Measurements from ENCODE around the gene C9orf40.

The C9orf40 gene

DNA sequence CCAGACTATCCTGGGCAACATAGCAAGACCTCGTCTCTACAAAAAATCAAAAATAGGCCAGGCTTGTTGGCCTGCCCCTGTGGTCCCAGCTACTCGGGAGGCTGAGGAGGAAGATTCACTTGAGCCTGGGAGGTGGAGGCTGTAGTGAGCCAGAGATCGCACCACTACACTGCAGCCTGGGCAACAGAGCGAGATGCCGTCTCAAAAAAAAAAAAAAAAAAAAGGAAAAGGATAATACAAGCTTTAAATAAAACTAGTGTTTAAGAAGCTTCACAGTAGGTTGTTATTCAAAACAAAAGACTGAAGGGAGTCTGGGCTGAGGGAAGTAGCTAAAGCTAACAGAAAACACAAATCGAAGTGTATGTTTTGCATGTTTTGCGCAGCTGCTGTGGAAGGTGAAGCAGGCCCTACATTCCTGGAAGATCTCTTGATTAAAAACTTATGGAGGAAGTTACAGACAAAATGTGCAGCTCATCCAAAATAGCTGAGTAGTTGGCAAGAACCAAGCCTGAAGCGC is 581 bp upstream of the C9orf40 start:
- peak overlapping the region; percentile 97 for H3K4me3 Mint-ChIP-seq

DNA sequence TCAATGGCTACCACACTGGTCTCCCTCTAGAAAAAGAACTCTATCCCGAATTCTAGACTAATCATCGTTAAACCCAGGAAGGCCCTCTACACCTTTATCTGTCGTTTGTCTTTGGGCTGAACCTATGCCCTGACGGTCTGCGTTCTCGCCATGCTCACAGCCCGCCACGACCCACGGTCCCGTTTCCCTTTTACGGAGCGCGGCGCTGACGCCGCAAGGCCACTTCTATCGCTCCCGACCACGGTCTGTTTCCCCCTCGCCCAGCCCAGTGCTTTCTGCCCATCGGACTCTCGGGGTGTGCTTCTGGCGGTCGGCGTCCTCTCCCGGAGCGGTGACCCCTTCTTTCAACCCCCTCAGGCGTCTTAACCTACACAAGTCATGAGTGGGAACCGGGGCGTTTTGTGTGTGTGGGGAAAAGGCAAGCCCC is 974 bp downstream of the C9orf40 start:
- no peaks in the 10 kb centered on the region for H3K9me3 Mint-ChIP-seq
- H3K27me3 Mint-ChIP-seq = no peaks in the 10 kb centered on the region
- peaks cover 24% of the 10 kb centered on the region for H3K4me1 Mint-ChIP-seq
- H3K4me3 Mint-ChIP-seq = peak overlapping the region; percentile 97
- peak overlapping the region; percentile 88 for H3K27ac Mint-ChIP-seq
- ATAC-seq (peak; percentile 35), DNase-seq (peak; percentile 49)
- peaks cover 22% of the 10 kb centered on the region for H3K36me3 Mint-ChIP-seq (ENCODE audit: low read depth)

More for the DNA sequence above, 581 bp upstream of the C9orf40 start:
- no peak for DNase-seq
- peaks cover 13% of the 10 kb centered on the region for H3K36me3 Mint-ChIP-seq (ENCODE audit: low read depth)
- no peak for ATAC-seq
- peaks cover 24% of the 10 kb centered on the region for H3K4me1 Mint-ChIP-seq
- no peaks in the 10 kb centered on the region for H3K9me3 Mint-ChIP-seq
- H3K27ac Mint-ChIP-seq = peak overlapping the region; percentile 90
- no peaks in the 10 kb centered on the region for H3K27me3 Mint-ChIP-seq

DNA sequence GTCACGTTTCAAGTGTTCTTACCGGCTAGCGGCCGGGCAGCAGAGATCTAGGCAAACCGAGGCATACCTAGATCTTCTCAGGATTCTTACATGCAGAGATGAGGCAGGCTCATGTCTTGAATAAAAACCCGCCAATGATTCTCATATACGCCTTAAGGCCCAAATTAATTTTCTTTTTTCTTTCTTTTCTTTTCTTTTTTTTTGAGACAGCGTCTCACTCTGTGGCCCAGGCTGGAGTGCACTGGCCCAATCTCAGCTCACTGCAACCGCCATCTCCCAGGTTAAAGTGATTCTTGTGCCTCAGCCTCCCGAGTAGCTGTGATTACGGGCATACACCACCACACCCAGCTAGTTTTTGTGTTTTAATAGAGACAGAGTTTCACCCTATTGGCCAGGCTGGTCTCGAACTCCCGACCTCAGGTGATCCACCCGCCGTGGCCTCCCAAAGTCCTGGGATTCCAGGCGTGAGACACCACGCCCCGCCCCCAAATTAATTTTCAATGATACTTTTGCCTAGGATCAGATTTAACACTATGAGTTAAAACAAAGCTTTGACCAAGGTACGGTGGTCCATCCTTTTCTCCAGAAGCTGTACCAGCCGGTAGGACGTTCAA is 1.5 kb downstream of the C9orf40 start:
- Mint-ChIP-seq H3K9me3 (no peaks in the 10 kb centered on the region), H3K27me3 (no peaks in the 10 kb centered on the region), H3K27ac (peak overlapping the region; percentile 88), H3K36me3 (ENCODE audit: low read depth) (peaks cover 23% of the 10 kb centered on the region), H3K4me1 (peaks cover 25% of the 10 kb centered on the region), H3K4me3 (peak overlapping the region; percentile 97)
- DNase-seq = no peak
- ATAC-seq = no peak

DNA sequence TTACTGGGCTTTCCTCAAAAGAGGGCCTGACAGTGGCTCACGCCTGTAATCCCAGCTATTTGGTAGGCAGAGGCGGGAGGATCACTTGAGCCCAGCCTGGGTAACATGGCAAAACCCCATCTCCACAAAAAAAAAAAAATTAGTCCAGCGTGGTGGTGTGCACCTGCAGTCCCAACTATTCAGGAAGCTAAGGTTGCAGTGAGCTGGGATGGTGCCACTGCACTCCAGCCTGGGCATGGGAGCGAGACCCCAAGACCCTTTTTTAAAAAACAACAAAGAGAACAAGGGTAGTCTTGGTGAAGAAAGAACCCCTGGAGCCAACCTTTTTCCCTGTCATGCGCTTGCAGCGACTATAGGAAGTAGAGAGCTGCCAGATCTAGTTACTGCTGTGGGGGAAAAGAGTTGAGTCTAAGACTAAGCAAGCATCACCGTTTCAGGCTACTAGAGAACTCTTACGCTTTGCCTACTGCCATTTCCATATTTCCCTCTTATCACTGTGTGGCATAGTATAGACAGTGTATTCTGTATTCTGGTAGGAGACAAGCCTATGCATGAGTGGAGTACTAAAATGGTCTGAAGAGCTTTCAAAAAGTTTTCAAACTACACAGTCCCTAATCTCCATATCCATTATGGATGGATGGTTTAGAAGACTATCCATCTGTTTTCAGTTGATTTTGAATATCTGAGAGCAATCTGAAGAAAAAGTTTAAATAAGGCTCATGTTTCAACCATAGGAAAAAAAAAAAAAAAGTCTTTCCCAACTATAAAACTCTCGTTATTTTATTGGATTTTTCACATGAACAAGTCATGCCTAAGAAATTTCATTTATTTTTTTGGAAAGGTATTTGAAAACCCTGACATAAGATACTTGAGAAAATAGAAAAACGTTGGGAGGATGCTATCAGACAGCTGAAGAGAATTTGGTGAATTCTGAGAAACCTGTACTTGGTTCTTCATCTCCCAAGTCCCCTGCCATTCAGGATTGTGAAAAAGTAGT is 2.6 kb downstream of the C9orf40 start:
- no peaks in the 10 kb centered on the region for H3K27me3 Mint-ChIP-seq
- H3K9me3 Mint-ChIP-seq = no peaks in the 10 kb centered on the region
- ATAC-seq (no peak), DNase-seq (no peak)
- H3K36me3 Mint-ChIP-seq (ENCODE audit: low read depth) = peaks cover 28% of the 10 kb centered on the region
- H3K4me1 Mint-ChIP-seq = peaks cover 25% of the 10 kb centered on the region
- no peak overlapping the region for H3K27ac Mint-ChIP-seq
- H3K4me3 Mint-ChIP-seq = no peak overlapping the region

DNA sequence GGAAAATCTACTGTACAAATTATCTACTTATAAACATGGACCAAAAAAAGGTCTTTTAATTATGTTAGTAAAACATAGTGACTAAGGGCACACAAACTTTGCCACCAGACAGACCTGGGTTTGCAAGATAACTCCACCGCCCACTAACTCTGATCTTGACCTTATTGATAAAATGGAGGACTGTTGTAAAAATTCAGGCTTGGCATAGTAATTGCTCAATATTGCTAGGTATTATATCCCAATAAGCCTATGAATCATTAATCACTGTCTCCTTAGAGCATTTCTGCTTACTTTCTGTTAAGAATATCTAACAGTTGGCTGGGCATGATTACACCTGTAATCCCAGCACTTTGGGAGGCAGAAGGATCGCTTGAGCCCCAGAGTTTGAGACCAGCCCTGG is 3.8 kb downstream of the C9orf40 start:
- DNase-seq = no peak
- Mint-ChIP-seq H3K27me3 (no peaks in the 10 kb centered on the region), H3K27ac (no peak overlapping the region), H3K36me3 (ENCODE audit: low read depth) (peaks cover 30% of the 10 kb centered on the region), H3K4me3 (no peak overlapping the region), H3K9me3 (no peaks in the 10 kb centered on the region), H3K4me1 (peaks cover 25% of the 10 kb centered on the region)
- no peak for ATAC-seq

DNA sequence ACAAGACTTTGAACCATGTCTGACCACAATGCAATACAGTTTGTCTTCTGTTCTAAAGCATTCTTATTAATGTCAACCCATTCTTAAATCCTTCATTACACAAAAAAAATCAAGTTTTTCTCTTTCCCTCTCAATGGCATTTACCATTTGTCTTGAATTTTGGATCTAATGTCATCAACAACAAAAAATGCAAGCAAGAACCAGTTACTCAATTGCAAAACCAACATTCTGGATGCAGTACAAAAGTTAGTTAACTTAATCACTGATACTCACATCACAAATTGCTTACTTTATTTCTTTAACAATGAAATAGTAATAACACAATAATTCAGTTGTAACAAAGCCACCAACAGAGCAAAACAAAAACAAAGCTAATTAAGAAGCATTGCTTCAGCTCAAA is 6.0 kb downstream of the C9orf40 start:
- Mint-ChIP-seq H3K36me3 (ENCODE audit: low read depth) (peaks cover 31% of the 10 kb centered on the region), H3K4me3 (no peak overlapping the region), H3K4me1 (peaks cover 24% of the 10 kb centered on the region), H3K9me3 (peaks cover 10% of the 10 kb centered on the region), H3K27me3 (no peaks in the 10 kb centered on the region), H3K27ac (no peak overlapping the region)
- ATAC-seq (no peak), DNase-seq (no peak)

DNA sequence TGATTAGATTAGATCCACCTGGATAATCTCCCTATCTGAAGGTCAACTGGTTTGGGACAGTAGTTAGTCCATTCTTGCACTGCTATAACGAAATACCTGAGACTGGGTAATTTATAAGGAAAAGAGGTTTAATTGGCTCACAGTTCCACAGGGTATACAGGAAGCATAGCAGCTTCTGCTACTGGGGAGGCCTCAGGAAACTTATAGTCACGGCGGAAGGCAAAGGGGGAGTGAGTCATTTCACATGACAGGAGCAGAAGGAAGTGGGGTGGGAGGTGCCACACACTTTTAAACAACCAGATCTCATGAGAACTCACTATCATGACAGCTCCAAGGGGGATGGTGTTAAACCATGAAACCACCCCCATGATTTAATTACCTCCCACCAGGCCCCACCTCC is 9.9 kb downstream of the C9orf40 start:
- Mint-ChIP-seq H3K4me1 (peaks cover 12% of the 10 kb centered on the region), H3K9me3 (peaks cover 10% of the 10 kb centered on the region), H3K27me3 (peaks cover 2% of the 10 kb centered on the region), H3K27ac (peak overlapping the region; percentile 29), H3K36me3 (ENCODE audit: low read depth) (peaks cover 18% of the 10 kb centered on the region), H3K4me3 (no peak overlapping the region)
- DNase-seq (peak; percentile 32), ATAC-seq (peak; percentile 88)

DNA sequence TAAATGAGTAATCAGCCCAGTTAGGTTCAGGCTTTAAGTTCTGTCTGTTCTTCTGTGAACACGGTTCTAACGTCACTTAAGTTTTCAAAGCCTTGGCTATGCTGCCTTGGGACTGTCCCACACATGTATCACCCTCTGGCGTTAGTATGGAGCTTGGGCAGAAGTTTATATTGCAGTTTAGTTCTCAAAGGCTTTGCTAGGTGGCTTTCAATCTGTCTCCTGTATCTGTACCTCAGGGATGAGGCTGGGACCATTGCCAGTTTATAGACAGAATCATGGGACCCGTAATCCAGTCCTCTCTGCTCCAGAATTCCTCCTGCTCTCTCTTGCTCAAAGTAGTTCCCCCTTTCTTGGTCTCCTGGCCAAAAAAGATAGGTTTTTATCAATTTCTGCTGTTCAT is 12.1 kb downstream of the C9orf40 start:
- H3K4me3 Mint-ChIP-seq = no peak overlapping the region
- peaks cover 2% of the 10 kb centered on the region for H3K27me3 Mint-ChIP-seq
- H3K9me3 Mint-ChIP-seq = peaks cover 10% of the 10 kb centered on the region
- ATAC-seq = no peak
- no peak overlapping the region for H3K27ac Mint-ChIP-seq
- H3K4me1 Mint-ChIP-seq = peaks cover 10% of the 10 kb centered on the region
- H3K36me3 Mint-ChIP-seq (ENCODE audit: low read depth) = peaks cover 7% of the 10 kb centered on the region
- no peak for DNase-seq

DNA sequence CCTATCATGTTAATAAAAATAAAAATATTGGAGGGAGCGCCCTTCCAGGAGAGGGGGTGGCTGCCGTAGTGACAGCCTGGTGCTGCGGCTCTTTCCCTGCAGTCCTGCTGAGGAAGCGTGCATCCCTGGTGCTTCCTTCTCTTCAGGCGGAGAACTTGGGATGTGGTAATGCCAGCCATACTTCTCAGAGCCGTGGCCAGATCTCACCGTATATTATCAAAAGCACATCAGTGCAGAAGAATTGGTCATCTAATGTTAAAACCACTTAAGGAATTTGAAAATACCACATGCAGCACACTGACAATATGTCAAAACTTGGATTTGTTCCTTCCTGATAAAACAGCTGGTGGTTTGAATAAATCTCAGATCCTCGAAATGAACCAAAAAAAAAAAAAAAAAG is 17.7 kb downstream of the C9orf40 start:
- no peak overlapping the region for H3K27ac Mint-ChIP-seq
- H3K4me1 Mint-ChIP-seq = no peaks in the 10 kb centered on the region
- H3K27me3 Mint-ChIP-seq = peaks cover 9% of the 10 kb centered on the region
- no peak overlapping the region for H3K4me3 Mint-ChIP-seq
- peaks cover 8% of the 10 kb centered on the region for H3K9me3 Mint-ChIP-seq
- no peak for DNase-seq
- ATAC-seq = no peak
- H3K36me3 Mint-ChIP-seq (ENCODE audit: low read depth) = no peaks in the 10 kb centered on the region

DNA sequence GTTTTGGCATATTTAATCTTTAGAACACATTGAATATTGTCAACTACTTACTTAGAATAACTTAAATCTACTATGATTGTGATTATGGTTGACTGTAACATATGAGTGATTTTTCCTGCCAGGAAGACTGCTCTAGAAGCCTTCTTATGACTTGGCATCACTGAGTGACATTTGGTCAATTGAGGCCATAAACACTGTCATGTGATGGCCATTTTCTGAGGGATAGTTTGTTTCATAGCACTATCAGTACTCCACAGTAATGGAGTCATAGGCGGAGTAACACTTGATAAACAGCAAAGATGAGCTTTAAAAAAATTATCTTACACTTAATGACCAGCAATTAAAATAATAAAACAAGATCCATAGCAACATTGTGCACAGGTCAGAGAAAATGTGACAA is 31.0 kb downstream of the C9orf40 start:
- no peak overlapping the region for H3K4me3 Mint-ChIP-seq

DNA sequence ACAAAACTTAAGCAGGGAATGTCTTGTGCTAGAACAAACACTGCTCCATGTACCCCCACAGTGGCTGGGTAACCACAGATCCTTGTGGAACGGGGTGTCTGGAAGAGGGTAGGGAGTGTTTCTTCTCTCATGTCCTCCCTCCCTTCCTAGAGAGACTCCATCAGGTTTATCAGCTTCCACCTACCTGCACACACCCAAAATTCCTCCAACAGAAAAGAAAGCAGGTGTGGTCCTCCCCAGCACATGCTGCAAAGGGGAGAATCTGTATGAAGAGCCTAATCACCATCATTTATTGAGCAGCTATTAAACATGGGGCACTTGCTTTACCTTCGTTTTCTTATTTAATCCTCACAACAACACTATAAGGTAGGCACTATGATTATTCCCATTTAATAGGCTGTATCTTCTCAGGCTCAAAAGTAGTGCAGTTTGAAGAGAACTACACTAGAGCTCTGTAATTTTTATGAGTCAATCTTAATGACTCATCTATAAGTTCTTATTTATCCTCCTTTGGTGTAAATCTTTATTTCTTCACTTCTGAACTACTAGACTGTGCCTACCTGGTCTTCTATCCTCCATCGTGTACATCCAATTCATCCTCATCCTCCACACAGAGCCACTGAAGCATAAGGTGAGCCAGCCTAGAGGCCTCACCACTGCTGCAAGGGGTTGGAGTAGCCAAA is 31.6 kb downstream of the C9orf40 start:
- Mint-ChIP-seq H3K4me3 (no peak overlapping the region), H3K27ac (no peak overlapping the region), H3K36me3 (ENCODE audit: low read depth) (no peaks in the 10 kb centered on the region), H3K27me3 (no peaks in the 10 kb centered on the region), H3K9me3 (no peaks in the 10 kb centered on the region), H3K4me1 (no peaks in the 10 kb centered on the region)
- DNase-seq (no peak), ATAC-seq (no peak)

More for the DNA sequence above, 31.0 kb downstream of the C9orf40 start:
- H3K36me3 Mint-ChIP-seq (ENCODE audit: low read depth) = no peaks in the 10 kb centered on the region
- no peaks in the 10 kb centered on the region for H3K27me3 Mint-ChIP-seq
- no peaks in the 10 kb centered on the region for H3K9me3 Mint-ChIP-seq
- DNase-seq (no peak), ATAC-seq (no peak)
- no peak overlapping the region for H3K27ac Mint-ChIP-seq
- H3K4me1 Mint-ChIP-seq = no peaks in the 10 kb centered on the region

DNA sequence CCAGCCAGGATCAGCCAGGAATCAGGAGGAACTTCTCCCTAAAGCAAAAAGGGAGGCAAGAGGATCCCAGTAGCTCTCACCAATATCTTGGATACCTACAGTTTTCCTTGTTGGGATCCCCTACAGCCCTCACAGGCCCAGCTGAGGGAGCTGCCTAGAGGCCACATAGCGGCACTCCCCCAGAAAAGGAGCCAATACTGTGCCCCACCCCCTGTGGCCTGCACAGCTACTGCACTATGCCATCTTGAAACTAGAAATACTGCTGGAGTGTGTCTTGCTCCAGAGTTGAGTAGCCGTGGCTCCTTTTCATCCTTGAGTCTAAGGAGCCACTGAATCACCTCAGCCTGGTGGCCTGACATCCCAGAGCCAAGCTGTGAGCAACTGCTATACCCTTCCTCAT is 42.7 kb downstream of the C9orf40 start:
- H3K9me3 Mint-ChIP-seq = peaks cover 7% of the 10 kb centered on the region
- no peaks in the 10 kb centered on the region for H3K4me1 Mint-ChIP-seq
- H3K36me3 Mint-ChIP-seq (ENCODE audit: low read depth) = no peaks in the 10 kb centered on the region
- DNase-seq = no peak
- no peak overlapping the region for H3K27ac Mint-ChIP-seq
- no peak overlapping the region for H3K4me3 Mint-ChIP-seq
- peaks cover 10% of the 10 kb centered on the region for H3K27me3 Mint-ChIP-seq
- no peak for ATAC-seq

DNA sequence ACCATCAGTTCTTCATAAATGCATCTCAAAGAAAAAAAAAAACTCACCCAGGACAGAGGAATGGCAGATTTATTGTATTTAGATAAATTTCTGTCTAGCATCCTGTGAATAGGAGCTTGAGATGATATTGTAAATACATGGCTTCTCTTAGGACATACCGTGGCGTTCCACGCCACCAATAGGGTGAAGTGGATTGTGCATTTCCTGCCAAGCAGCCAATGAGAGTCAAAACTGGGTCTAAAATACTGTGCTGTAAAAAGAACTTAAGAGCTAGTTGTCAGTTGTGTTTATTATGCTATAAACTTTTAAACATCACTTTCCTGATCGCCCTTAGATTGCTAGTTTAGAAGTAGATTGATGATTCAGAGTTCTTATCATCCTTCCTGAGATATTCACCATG is 44.0 kb downstream of the C9orf40 start:
- Mint-ChIP-seq H3K27ac (no peak overlapping the region), H3K9me3 (peaks cover 7% of the 10 kb centered on the region), H3K4me3 (no peak overlapping the region), H3K4me1 (no peaks in the 10 kb centered on the region), H3K36me3 (ENCODE audit: low read depth) (no peaks in the 10 kb centered on the region), H3K27me3 (peaks cover 6% of the 10 kb centered on the region)
- no peak for DNase-seq
- no peak for ATAC-seq

DNA sequence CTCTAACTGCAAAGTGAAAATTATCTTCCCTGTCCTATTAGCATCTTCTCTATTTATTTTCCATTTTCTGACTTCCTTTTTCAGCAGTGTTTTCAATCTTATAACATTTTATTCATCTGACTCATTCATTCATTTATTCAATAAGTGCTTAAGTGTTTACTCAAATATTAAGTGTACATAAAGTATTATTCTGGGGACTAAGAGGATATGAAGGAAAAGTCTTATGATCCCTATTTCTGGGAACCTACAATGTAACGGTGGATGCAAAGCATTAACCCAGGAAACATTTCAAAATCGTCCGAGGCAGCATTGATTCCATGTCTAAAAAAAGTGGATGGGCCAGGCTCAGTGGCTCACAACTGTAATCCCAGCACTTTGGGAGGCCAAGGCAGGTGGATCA is 45.6 kb downstream of the C9orf40 start:
- Mint-ChIP-seq H3K27ac (no peak overlapping the region), H3K9me3 (peaks cover 6% of the 10 kb centered on the region), H3K27me3 (peaks cover 6% of the 10 kb centered on the region), H3K4me3 (no peak overlapping the region), H3K4me1 (no peaks in the 10 kb centered on the region), H3K36me3 (ENCODE audit: low read depth) (no peaks in the 10 kb centered on the region)
- DNase-seq (no peak), ATAC-seq (no peak)
